ENCODE data around the gene PIP5K1B.

- no peak for TF ChIP-seq EZH2 (IDR thresholded peaks at IDR 0.05; ENCODE audit: low read length, unreplicated experiment)
- TF ChIP-seq, protein P1, sequence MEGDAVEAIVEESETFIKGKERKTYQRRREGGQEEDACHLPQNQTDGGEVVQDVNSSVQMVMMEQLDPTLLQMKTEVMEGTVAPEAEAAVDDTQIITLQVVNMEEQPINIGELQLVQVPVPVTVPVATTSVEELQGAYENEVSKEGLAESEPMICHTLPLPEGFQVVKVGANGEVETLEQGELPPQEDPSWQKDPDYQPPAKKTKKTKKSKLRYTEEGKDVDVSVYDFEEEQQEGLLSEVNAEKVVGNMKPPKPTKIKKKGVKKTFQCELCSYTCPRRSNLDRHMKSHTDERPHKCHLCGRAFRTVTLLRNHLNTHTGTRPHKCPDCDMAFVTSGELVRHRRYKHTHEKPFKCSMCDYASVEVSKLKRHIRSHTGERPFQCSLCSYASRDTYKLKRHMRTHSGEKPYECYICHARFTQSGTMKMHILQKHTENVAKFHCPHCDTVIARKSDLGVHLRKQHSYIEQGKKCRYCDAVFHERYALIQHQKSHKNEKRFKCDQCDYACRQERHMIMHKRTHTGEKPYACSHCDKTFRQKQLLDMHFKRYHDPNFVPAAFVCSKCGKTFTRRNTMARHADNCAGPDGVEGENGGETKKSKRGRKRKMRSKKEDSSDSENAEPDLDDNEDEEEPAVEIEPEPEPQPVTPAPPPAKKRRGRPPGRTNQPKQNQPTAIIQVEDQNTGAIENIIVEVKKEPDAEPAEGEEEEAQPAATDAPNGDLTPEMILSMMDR (conservative IDR thresholded peaks at IDR 0.05; ENCODE audit: low read depth, low read length): no peak
These were observed 55.1 kb downstream of the PIP5K1B start for GRCh38 chr9:68759981-68760673.

All from PC-3 (cell line).